Right kidney (tissue), 1 donor: ENCODE data around the gene NCOA1.
"Not testable (repeated sequence)": the region's sequence is repeated elsewhere in the genome, so short reads cannot be mapped to it uniquely, and the experiment has no call there.

ENCODE experiments used
- DNase-seq: peaks from one replicate; pipeline ENCODE4 v3.0.0-alpha.2; 2016

Gene NCOA1

GRCh38 chr2:24632172-24632571 is 141.1 kb downstream of the NCOA1 start:
- DNase-seq, result no peak

GRCh38 chr2:24635181-24635580 is 144.1 kb downstream of the NCOA1 start:
- DNase-seq, result no peak

GRCh38 chr2:24638568-24638967 is 147.5 kb downstream of the NCOA1 start:
- no peak for DNase-seq

DNA sequence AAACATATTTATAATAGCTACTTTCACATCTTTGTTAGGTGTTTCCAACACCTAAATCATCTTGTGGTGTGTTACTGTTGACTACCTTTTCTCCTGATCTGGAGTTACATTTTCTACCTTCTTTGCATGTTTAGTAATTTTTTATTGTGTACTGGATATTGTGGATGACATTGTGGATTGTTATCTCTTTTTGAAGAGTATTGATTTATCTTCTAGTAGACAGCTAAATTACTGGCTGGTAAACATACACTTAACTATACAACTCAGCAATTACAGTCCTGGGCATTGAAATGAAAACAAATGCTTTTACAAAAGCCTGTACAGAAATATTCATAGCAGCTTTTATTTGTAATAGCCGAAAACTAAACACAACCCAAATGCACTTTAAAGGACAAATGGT is 151.3 kb downstream of the NCOA1 start:
- no peak for DNase-seq

DNA sequence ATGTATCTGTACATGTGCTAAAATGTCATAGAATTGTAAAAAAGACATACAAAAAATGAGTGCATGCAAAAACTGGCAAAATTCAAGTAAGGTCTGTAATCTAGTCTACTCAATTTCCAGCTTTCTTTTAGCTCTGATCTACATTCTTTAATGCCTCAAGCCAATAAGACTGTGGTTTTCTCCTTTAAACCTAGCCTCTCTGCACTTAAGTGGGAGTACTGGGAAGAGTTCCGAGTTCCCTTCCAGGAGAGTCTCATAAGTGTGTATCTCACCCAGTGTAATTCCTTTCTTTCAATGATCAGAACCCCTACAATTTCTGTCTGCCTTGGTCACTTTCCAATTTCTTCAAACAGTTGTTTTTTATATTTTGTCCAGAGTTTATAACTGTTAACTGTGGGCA is 152.0 kb downstream of the NCOA1 start:
- no peak for DNase-seq

DNA sequence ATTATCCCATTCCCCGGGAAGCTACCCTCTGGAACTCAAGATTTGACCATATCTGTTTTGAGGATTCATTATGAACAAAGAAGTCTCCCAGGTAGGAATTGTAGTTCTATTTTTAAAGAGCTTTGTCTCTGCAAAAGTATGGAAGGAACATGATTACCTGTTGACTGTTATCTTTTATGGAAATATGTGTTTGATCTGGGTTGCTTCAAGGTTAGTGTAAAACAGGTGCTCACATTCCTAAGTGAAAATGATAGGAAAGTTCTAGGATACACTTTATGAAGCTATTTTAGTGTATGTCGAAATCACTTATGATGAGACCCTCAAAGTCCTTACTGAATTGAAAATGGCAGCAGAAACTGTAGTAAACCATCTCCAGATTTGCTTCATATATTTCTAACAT is 153.0 kb downstream of the NCOA1 start:
- no peak for DNase-seq

GRCh38 chr2:24650997-24651642 is 160.1 kb downstream of the NCOA1 start:
- DNase-seq, result no peak

DNA sequence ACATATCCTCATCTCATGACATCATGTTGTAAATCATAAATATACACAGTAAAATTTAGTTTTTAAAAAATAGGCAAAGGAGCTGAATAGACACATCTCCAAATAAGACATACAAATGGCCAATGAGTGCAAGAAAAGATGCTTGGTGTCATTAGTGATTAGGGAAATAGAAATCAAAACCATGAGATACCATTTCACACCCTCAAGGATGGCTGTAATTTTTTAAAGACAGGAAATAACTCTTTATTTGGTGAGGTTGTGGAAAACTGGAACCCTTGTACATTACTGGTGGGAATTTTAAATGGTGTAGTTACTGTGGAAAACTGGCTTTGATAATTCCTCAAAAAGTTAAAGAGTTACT is 160.6 kb downstream of the NCOA1 start:
- DNase-seq, result no peak

DNA sequence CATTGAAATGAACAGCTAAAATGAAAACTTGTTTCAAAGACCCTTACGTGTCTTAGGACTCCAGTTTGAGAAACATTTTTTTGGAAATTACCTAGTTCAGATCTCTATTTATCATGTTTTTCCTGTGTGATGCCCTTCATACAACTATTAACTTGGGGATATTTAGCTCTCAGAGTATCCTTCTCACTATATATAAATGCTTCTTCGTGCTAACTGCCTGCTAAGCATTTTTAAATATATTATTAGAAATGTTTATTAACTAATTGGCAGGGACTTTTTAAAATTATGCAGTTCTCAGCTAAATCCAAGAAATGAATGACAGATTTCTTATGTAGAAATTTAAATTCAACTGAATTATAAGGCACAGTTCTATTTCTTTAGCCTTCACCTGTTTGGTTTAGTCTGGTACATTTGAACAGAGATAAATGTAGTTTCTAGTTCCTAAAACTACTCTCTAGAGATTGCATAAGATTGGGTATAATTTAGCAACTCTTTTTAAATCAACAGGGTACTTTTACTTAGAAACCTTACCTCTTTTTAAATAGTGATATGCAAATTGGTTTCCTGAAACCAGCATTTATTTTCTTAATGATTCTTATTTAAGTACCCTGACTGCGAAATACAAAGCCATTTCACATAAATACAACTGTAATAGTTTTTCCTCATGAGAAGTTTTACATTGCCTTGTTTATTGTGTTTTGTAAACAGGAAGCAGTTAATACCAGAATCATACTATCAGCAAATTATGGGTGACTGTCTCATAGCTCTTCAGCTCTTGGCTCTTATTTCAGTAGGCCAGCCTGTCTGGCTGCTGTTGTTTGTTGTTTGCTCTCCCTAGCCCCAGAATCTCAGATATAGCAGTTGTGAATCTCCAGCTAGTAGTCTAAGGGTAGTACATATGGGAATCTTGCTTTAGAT is 161.5 kb downstream of the NCOA1 start:
- DNase-seq, result no peak

- no peak for DNase-seq
Measured at GRCh38 chr2:24657818-24658217, 166.8 kb downstream of the NCOA1 start.

GRCh38 chr2:24658531-24659202 is 167.6 kb downstream of the NCOA1 start:
- no peak for DNase-seq

- no peak for DNase-seq
Measured at GRCh38 chr2:24659862-24660261, 168.8 kb downstream of the NCOA1 start.

GRCh38 chr2:24667542-24667941 is 176.5 kb downstream of the NCOA1 start:
- DNase-seq, result no peak

DNA sequence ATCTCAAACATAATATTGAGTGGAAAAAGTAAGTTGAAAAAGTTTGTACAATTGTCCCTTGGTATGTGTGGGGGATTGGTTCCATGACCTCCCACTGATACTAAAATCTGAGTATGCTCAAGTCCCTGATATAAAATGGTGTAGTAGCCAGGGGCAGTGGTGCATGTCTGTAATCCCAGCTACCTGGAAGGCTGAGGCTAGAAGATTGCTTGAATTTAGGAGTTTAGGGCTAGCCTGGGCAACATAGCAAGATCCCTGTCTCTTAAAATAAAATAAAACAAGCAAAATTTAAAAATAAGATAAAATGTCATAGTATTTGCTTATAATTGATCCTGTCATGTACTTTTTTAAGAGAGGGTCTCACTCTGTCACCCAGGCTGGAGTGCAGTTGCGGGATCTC is 180.2 kb downstream of the NCOA1 start:
- DNase-seq, result no peak

- DNase-seq, result no peak
Measured at GRCh38 chr2:24672589-24672988, 181.5 kb downstream of the NCOA1 start.

DNA sequence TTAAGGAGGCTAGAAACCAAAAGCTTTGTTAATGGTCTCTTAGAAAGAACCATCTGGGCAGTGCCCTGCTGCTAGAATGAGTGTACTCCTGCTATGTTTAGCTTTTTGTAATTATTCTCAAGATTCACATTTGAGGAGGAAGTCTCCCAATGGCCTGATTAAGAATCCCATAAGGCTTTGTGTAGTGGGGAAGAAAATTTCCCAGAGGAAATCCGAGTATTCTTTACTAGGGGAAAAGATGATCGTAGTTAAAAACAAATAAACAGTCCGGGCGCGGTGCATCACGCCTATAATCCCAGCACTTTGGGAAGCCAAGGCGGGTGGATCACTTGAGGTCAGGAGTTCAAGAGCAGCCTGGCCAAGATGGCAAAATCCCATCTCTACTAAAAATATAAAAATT is 184.3 kb downstream of the NCOA1 start:
- DNase-seq, result no peak

DNA sequence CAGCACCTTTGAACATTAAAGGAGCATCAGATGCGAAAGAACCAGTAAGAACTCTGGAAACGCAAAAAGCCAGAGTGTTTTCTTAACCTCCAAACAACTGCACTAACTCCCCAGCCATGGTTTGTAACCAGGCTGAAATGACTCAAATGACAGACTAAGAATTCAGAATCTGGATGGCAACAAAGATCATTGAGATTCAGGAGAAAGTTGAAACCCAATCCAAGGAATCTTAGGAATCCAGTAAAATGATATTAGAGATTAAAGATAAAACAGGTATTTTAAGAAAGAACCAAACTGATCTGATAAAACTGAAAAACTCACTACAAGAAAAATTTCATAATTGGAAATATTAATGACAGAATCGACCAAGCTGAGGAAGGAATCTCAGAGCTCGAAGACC is 185.4 kb downstream of the NCOA1 start:
- no peak for DNase-seq

DNA sequence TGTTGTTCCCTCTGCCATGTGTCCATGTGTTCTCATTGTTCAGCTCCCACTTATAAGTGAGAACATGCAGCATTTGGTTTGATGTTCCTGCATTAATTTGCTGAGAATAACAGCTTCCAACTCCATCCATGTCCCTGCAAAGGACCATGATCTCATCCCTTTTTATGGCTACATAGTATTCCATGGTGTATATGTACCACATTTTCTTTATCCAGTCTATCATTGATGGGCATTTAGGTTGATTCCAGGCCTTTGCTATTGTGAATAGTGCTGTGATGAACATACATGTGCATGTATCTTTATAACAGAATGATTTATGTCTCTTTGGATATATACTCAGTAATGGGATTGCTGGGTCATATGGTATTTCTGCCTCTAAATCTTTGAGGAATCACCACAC is 187.0 kb downstream of the NCOA1 start:
- not testable (repeated sequence) for DNase-seq

DNA sequence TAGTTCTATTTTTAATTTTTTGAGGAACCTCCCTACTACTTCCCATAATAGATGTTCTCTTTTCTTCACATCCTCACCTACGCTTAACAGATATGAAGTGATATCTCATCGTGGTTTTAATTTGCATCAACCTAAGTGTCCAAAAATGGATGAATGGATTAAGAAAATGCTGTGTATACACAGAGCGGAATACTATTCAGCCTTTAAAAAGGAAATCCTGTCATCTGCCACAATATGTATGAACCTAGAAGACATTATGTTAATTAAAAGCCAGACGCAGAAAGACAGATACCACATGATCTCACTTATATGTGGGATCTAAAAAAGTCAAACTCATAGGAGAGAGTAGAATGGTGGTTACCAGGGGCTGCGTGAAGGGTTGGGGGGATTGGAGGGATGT is 189.1 kb downstream of the NCOA1 start:
- no peak for DNase-seq

- DNase-seq, result no peak
Measured at GRCh38 chr2:24682304-24682703, 191.2 kb downstream of the NCOA1 start.

- DNase-seq, result no peak
Measured at GRCh38 chr2:24683408-24683807, 192.4 kb downstream of the NCOA1 start.

DNA sequence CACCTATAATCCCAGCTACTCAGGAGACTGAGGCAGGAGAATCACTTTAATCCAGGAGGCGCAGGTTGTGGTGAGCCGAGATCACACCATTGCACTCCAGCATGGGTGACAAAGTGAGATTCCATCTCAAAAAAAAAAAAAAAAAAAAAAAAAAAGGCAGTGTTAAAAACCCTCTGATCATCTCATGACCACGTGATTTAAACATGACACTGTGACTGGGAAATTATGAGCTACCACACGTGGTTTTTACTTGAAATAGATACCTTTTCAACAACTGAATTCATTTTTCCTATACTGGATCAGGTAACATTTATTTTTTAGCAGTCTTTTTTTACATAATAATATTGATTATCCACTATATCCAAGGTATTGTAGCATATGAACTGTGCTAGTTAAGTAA is 199.5 kb downstream of the NCOA1 start:
- no peak for DNase-seq

DNA sequence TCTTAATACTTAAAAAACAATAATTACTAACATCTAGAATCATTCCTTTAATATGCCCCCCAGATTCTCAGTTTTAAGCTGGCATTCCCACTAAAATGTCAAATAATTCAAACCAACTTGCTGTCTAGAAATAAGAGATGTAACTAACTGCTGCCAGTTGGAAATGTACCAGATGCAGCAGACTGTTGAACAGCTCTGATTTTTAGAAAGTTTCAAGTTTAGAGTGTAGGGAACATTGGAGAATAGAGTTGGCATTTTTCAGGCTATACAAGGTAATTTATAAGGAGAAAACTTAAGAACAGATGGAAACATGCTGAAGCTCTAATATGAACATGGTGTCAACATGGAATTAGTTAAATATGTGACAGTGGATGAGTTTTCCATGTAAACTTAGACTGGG is 200.8 kb downstream of the NCOA1 start:
- DNase-seq, result no peak

DNA sequence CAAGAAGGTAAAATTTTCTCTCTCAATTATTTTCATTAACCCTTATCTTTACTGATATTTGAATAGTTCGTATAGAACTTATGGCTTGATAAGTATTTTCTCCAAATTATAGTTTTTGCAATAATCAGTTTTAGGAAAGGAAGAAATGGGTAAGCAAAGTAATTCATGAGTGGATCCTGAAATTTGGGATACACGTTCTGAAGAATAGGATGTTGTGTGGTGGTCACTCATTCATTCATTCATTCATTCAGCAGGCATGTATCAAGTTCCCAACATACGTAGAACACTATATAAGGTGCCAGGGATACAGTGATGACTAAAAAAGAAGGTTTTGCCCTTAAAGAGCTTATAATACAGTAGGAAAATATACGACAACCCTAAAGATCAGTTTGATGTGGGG is 206.7 kb downstream of the NCOA1 start:
- DNase-seq, result no peak
